Measurements from ENCODE around the gene BRINP2.

BRINP2 gene

GRCh38 chr1:177229781-177230180, 59.0 kb downstream of the BRINP2 start:
- no peak for TF ChIP-seq CTCF (IDR thresholded peaks at IDR 0.05; ENCODE audit: low read depth, low read length, missing control alignments)
- no peak overlapping the region for H3K4me3 ChIP-seq (ENCODE audit: low read depth, low read length)
- DNase-seq (ENCODE audit: low read depth): no peak

GRCh38 chr1:177230228-177231016, 59.7 kb downstream of the BRINP2 start:
- TF ChIP-seq CTCF (IDR thresholded peaks at IDR 0.05; ENCODE audit: low read depth, low read length, missing control alignments): no peak
- DNase-seq (ENCODE audit: low read depth): no peak
- no peak overlapping the region for H3K4me3 ChIP-seq (ENCODE audit: low read depth, low read length)

GRCh38 chr1:177235350-177235749, 64.6 kb downstream of the BRINP2 start:
- no peak for DNase-seq (ENCODE audit: low read depth)
- no peak for TF ChIP-seq CTCF (IDR thresholded peaks at IDR 0.05; ENCODE audit: low read depth, low read length, missing control alignments)
- no peak overlapping the region for H3K4me3 ChIP-seq (ENCODE audit: low read depth, low read length)

DNA sequence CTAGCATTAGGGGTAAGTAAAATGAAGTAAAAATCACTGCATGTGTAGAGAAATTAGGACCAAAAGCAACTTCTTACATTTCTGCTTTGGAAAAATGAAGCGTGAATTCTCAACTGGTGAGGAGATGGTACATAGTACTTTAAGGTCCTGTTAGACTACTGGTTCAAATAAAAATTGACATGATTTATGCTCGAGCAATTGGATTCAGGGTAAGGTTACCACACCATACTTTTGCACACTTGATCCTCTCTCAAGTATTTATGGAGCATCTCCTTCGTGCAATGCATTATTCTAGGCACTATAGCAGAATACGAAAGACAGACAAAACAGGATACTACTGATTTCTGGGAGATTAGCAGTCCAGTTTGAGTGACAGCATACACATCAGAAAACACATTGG, 66.2 kb downstream of the BRINP2 start:
- no peak for TF ChIP-seq CTCF (IDR thresholded peaks at IDR 0.05; ENCODE audit: low read depth, low read length, missing control alignments)
- no peak overlapping the region for H3K4me3 ChIP-seq (ENCODE audit: low read depth, low read length)
- DNase-seq (ENCODE audit: low read depth): no peak

DNA sequence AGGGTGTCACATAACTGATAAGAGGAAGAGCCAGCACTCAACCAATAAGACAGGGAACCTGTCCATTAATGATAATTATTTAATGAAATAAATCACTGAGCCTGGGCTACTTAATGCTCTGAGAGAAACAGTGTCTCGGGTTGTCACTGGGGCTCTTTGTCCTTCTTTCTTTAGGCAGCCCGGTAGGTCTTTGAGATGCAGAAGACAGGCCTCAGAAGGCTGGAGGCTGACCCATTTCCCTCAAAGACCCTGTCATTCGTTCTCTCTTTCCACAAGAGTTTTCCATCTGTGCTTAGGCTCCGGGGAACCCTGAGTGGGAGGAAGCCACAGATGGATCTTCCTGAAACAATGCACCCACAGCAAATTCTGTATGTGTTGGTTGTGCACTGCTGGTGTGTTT, 68.2 kb downstream of the BRINP2 start:
- no peak overlapping the region for H3K4me3 ChIP-seq (ENCODE audit: low read depth, low read length)
- DNase-seq (ENCODE audit: low read depth): no peak
- TF ChIP-seq CTCF (IDR thresholded peaks at IDR 0.05; ENCODE audit: low read depth, low read length, missing control alignments): no peak

GRCh38 chr1:177239792-177240191, 69.0 kb downstream of the BRINP2 start:
- no peak overlapping the region for H3K4me3 ChIP-seq (ENCODE audit: low read depth, low read length)
- TF ChIP-seq CTCF (IDR thresholded peaks at IDR 0.05; ENCODE audit: low read depth, low read length, missing control alignments): no peak
- no peak for DNase-seq (ENCODE audit: low read depth)

DNA sequence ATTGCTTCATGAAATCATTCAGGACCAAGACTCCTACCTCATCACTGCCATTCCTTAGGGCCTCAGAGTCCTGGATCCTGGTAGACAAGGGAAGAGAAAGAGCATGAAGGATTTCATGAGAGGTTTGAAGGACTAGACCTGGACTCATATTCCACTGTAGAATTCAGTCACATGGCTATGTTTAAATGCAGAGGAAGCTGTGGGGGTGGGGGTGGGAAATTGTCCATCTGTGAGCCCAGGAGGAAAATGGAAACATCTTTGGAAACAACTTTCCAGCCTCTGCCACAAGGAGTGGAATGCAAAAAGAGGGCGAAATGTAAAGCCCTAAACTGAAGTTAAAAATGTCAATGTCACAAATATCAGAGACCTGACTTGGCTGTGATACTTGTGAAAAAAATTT, 73.0 kb downstream of the BRINP2 start:
- TF ChIP-seq CTCF (IDR thresholded peaks at IDR 0.05; ENCODE audit: low read depth, low read length, missing control alignments): no peak
- no peak for DNase-seq (ENCODE audit: low read depth)
- H3K4me3 ChIP-seq (ENCODE audit: low read depth, low read length): no peak overlapping the region
